ENCODE measurements around the gene SIDT2.

The SIDT2 gene

DNA sequence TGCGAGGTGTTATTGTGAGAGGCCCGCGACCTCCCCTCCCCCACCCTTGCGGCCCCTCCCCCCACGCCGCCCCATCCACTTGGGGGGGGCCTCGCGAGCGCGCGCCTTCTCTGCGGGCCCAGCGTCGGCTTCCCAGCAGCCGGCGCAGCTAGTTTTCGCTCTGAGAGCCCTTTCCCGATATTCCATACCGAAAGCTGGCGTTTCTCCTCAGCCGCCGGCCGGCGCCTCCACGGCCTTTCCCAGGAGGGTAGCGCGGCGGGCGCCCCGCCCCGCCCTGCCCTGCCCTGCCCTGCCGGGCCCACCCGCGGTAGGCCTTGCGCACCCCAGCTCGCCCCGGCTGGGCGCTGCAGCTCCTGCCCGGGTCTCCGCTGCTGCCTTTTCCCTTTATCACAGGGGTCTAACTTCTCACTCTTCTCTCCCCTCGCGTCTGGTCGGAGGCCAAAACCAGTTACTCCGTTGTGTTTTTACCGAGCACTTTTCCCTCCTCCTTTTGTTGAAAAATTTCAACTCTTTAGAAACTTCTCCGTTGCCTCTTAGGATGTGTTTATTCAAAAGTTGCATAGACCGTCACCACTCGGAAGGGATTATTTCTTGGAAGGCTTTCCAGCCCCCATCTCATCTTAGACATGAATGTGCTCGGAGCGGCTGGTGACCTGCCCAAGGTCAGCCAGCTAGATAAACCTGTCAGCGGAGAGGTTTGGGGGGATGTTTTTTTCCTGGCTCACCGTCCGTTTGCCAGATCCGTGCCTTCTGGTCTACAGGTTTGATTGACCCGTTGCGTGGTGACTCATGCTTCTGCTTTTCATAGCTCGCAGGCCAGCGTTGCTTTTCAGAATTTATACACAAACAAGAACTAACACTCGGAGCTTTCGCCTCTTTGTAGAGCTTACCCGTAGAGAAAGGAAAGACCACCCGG, 33.8 kb upstream of the SIDT2 start:
- peak overlapping the region; percentile 85 for H3K27ac ChIP-seq
- TF ChIP-seq ZFX (IDR thresholded peaks at IDR 0.05; ENCODE audit: borderline replicate concordance), result no peak
- TF ChIP-seq, protein P1, sequence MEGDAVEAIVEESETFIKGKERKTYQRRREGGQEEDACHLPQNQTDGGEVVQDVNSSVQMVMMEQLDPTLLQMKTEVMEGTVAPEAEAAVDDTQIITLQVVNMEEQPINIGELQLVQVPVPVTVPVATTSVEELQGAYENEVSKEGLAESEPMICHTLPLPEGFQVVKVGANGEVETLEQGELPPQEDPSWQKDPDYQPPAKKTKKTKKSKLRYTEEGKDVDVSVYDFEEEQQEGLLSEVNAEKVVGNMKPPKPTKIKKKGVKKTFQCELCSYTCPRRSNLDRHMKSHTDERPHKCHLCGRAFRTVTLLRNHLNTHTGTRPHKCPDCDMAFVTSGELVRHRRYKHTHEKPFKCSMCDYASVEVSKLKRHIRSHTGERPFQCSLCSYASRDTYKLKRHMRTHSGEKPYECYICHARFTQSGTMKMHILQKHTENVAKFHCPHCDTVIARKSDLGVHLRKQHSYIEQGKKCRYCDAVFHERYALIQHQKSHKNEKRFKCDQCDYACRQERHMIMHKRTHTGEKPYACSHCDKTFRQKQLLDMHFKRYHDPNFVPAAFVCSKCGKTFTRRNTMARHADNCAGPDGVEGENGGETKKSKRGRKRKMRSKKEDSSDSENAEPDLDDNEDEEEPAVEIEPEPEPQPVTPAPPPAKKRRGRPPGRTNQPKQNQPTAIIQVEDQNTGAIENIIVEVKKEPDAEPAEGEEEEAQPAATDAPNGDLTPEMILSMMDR (IDR thresholded peaks at IDR 0.05), result no peak

DNA sequence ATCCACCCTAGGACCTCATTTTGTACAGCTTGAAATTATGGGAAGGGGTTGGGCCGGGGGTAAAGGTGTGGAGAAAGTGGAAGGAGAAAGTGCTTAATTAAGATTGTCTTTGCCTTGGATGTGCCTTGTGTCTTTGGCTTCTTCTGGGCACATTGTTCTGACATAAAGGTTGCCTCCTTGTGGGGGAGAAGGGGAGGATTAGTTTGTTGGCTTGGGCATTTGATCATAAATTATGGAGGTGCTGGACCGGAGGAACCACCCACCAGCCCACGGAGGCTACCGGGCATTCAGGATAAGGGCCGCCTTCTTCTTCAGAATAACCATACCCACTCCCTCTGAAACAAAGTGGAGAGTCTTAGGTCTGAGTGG, 33.2 kb upstream of the SIDT2 start:
- H3K27ac ChIP-seq, result no peak overlapping the region
- TF ChIP-seq, protein P1 (IDR thresholded peaks at IDR 0.05), result no peak
- TF ChIP-seq ZFX (IDR thresholded peaks at IDR 0.05; ENCODE audit: borderline replicate concordance), result no peak

DNA sequence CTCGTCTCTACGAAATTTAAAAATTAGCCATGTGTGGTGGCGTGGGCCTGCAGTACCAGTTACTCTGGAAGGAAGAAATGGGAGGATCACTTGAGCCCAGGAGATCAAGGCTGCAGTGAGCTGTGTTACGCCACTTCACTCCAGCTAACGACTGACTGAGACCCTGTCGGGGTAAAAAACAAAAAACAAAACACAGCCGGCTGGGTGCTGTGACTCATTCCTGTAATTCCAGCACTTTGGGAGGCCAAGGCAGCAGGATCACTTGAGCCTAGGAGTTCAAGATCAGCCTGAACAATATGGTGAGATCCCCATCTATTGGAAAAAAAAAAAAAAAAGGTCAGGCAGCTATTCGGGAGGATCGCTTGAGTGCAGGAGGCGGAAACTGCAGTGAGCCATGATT, 32.0 kb upstream of the SIDT2 start:
- H3K27ac ChIP-seq, result no peak overlapping the region
- no peak for TF ChIP-seq ZFX (IDR thresholded peaks at IDR 0.05; ENCODE audit: borderline replicate concordance)
- TF ChIP-seq, protein P1 (IDR thresholded peaks at IDR 0.05), result no peak

DNA sequence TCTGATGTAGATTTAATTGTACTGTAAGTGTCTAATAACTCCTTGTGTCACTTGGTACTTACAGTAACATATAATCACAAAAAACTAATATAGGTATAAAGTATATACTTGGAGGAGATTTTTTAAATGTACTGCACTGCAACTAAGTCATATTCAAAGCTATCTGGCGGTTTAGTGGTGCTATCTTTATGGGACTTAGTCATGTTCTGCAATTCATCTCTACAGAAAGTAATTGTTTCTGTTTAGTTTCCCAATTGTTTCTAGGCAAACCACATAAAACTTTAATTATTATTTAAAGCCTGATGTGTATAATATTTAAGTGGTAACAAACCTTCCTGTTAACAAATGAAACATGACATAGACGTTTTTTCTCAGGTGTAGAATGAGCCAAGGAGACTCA, 26.5 kb upstream of the SIDT2 start:
- no peak for TF ChIP-seq ZFX (IDR thresholded peaks at IDR 0.05; ENCODE audit: borderline replicate concordance)
- TF ChIP-seq, protein P1 (IDR thresholded peaks at IDR 0.05), result no peak
- H3K27ac ChIP-seq, result no peak overlapping the region

DNA sequence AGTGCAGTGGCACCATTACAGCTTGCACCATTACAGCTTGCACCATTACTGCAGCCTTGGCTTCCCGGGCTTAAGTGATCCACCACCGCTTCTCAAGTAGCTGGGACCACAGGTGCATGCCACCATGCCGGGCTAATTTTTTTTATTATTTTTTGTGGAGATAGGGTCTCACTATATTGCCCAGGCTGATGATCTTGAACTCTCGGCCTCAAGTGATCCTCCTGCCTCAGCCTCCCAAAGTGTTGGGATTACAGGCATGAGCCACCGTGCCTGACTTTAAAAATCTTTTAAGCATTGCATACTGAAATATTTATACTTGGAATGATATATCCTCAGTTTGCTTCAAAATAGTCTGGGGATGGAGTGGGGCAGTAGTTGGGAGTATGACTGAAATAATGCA, 24.1 kb upstream of the SIDT2 start:
- H3K27ac ChIP-seq, result no peak overlapping the region
- TF ChIP-seq, protein P1 (IDR thresholded peaks at IDR 0.05), result no peak
- no peak for TF ChIP-seq ZFX (IDR thresholded peaks at IDR 0.05; ENCODE audit: borderline replicate concordance)

DNA sequence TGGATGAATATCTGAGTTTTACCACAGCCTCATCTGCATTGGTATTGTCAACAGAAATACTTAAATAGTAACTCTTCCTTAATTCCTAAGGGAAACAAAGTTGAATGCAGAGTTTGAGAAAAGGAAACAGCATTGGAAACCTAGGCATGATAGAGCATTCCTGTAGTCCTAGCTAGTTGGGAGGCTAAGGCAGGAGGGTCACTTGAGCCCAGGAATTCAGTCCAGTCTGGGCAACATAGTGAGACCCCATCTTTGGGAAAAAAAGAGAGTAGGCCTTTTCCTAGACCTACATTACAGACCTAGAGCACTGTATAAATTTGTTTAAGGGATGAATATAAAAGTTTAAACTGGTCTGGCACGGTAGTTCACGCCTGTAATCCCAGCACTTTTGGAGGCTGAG, 21.0 kb upstream of the SIDT2 start:
- TF ChIP-seq, protein P1 (IDR thresholded peaks at IDR 0.05), result no peak
- TF ChIP-seq ZFX (IDR thresholded peaks at IDR 0.05; ENCODE audit: borderline replicate concordance), result no peak

DNA sequence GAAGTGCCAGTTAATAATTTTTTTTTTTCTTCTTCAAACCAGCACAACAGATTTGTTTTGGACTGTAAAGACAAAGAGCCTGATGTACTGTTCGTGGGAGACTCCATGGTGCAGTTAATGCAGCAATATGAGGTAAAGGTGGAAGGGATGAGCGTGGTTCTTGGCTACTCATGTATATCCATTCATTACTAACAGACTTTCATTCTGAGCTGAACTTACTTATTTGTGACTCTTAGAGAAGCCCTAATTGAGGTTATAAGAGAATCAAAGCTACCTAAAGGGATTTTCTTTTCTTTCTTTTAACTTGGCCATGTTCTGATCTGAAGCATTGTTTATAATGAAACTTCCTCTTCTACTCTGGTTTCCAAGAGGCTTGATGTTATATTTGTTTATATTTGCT, 18.7 kb upstream of the SIDT2 start:
- TF ChIP-seq, protein P1 (IDR thresholded peaks at IDR 0.05), result no peak
- no peak for TF ChIP-seq ZFX (IDR thresholded peaks at IDR 0.05; ENCODE audit: borderline replicate concordance)

More for the DNA sequence above, 21.0 kb upstream of the SIDT2 start:
- no peak overlapping the region for H3K27ac ChIP-seq

More for the DNA sequence above, 18.7 kb upstream of the SIDT2 start:
- H3K27ac ChIP-seq, result no peak overlapping the region
